ENCODE results near the gene FADS3. TPM values are rescaled to one million over a fixed set of nuclear protein-coding genes. Genes with fewer than 3 reads are reported as not detected.

FADS3 gene
- total RNA-seq, 1 donor from 2014 or later: 135 TPM

- H3K27me3 Mint-ChIP-seq: no peaks in the 10 kb centered on the region
- CTCF ChIA-PET: interaction anchor here (0.9 to 7.0 kb wide), 17 partner anchors 9 to 440 kb away, joined by 3 to 104 read pairs (median 4); partner anchors contain the start of genes BEST1 and FADS3
- ATAC-seq (ENCODE audit: low read depth) (no peak), DNase-seq (no peak)
- no peaks in the 10 kb centered on the region for H3K9me3 Mint-ChIP-seq
- intact Hi-C loops (cut with micrococcal nuclease): loop anchor here (1.0 kb wide), 9 partner anchors 10 to 508 kb away; no protein-coding TSS in a partner anchor
- POLR2A ChIA-PET: interaction anchor here (1.0 to 1.7 kb wide), 5 partner anchors 27 to 211 kb away, joined by 3 to 7 read pairs (median 4); no protein-coding TSS in a partner anchor
- no peak for TF ChIP-seq CTCF (IDR thresholded peaks at IDR 0.05)
- no peak overlapping the region for H3K4me3 Mint-ChIP-seq
- peaks cover 8% of the 10 kb centered on the region for H3K36me3 Mint-ChIP-seq (ENCODE audit: low read depth)
- no peak overlapping the region for H3K27ac Mint-ChIP-seq
- H3K4me1 Mint-ChIP-seq: peaks cover 10% of the 10 kb centered on the region
Measured at GRCh38 chr11:61870541-61871031, 20.8 kb downstream of the FADS3 start.

GRCh38 chr11:61869708-61870451 is 21.5 kb downstream of the FADS3 start:
- no peak overlapping the region for H3K27ac Mint-ChIP-seq
- H3K4me1 Mint-ChIP-seq: peaks cover 10% of the 10 kb centered on the region
- ATAC-seq (ENCODE audit: low read depth) (no peak), DNase-seq (no peak)
- POLR2A ChIA-PET: interaction anchor here (1.2 to 1.7 kb wide), 3 partner anchors 28 to 212 kb away, joined by 3 to 7 read pairs (median 4); no protein-coding TSS in a partner anchor
- no peak overlapping the region for H3K4me3 Mint-ChIP-seq
- CTCF ChIA-PET: interaction anchor here (0.9 to 7.0 kb wide), 15 partner anchors 9 to 441 kb away, joined by 3 to 104 read pairs (median 5); partner anchors contain the start of genes BEST1 and FADS3
- no peak for TF ChIP-seq CTCF (IDR thresholded peaks at IDR 0.05)
- intact Hi-C loops (cut with micrococcal nuclease): no loop called here
- H3K9me3 Mint-ChIP-seq: no peaks in the 10 kb centered on the region
- H3K27me3 Mint-ChIP-seq: no peaks in the 10 kb centered on the region
- H3K36me3 Mint-ChIP-seq (ENCODE audit: low read depth): peaks cover 2% of the 10 kb centered on the region

- no peak overlapping the region for H3K4me3 Mint-ChIP-seq
- CTCF ChIA-PET: interaction anchor here (1.3 to 7.0 kb wide), 6 partner anchors 10 to 239 kb away, joined by 3 to 104 read pairs (median 47); partner anchors contain the start of gene BEST1
- H3K27me3 Mint-ChIP-seq: no peaks in the 10 kb centered on the region
- DNase-seq (no peak), ATAC-seq (ENCODE audit: low read depth) (no peak)
- H3K36me3 Mint-ChIP-seq (ENCODE audit: low read depth): peaks cover 2% of the 10 kb centered on the region
- no peak for TF ChIP-seq CTCF (IDR thresholded peaks at IDR 0.05)
- intact Hi-C loops (cut with micrococcal nuclease): no loop called here
- no peak overlapping the region for H3K27ac Mint-ChIP-seq
- peaks cover 9% of the 10 kb centered on the region for H3K4me1 Mint-ChIP-seq
- H3K9me3 Mint-ChIP-seq: no peaks in the 10 kb centered on the region
- POLR2A ChIA-PET: no interaction called here
Measured at GRCh38 chr11:61869429-61869707, 22.0 kb downstream of the FADS3 start.

GRCh38 chr11:61868571-61869428 is 22.5 kb downstream of the FADS3 start:
- no peak for ATAC-seq (ENCODE audit: low read depth)
- CTCF ChIA-PET: interaction anchor here (2.9 to 7.0 kb wide), 5 partner anchors 29 to 239 kb away, joined by 34 to 104 read pairs (median 57); partner anchors contain the start of gene BEST1
- POLR2A ChIA-PET: no interaction called here
- no peak for DNase-seq
- Mint-ChIP-seq H3K36me3 (ENCODE audit: low read depth) (no peaks in the 10 kb centered on the region), H3K4me3 (no peak overlapping the region), H3K27ac (no peak overlapping the region), H3K4me1 (peaks cover 9% of the 10 kb centered on the region), H3K27me3 (no peaks in the 10 kb centered on the region), H3K9me3 (no peaks in the 10 kb centered on the region)
- no peak for TF ChIP-seq CTCF (IDR thresholded peaks at IDR 0.05)
- intact Hi-C loops (cut with micrococcal nuclease): no loop called here

Data from activated B cell treated with CpG ODN at 0.5 μM for 24 hours (primary cell).